Measurements from ENCODE around the gene CLC.
"Not testable (repeated sequence)": the region's sequence is repeated elsewhere in the genome, so short reads cannot be mapped to it uniquely, and the experiment has no call there.

Gene CLC

DNA sequence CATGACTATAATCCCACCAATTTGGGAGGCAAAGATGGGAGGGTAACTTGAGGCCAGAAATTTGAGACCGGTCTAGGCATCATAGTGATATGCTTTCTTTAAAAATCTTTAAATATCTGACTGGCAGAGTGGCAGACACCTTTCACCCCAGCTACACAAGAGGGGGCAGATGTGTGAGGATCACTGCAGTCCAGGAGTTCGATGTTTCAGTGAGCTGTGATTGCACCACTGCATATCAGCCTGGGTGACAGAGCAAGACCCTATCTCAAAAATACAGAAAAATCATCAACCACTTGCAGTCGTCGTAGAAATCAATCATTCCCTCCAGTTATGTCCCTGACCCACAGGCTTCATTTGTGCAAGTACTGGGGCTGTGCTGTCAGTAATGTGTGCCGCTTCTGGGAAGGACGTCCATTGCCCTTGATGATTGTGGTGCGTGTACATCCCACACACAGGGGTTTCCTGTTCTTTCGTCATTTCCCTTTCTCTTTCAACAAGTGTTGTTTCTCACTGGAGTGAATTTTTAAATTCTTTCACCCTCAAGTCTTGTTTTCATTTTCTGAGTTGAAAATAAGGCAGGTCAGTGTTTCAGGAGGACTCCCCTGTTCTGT lies 32.1 kb downstream of the CLC start:
- H3K27me3 Mint-ChIP-seq = peaks cover 15% of the 10 kb centered on the region
- ATAC-seq (peak; percentile 82), DNase-seq (peak; percentile 12 to 42)
- H3K4me1 Mint-ChIP-seq = peaks cover 31% of the 10 kb centered on the region
- H3K27ac Mint-ChIP-seq = peak overlapping the region; percentile 89
- peaks cover 5 to 7% of the 10 kb centered on the region in 2 donors for H3K9me3 Mint-ChIP-seq
- peak overlapping the region; percentile 28 to 44 for H3K4me3 Mint-ChIP-seq

DNA sequence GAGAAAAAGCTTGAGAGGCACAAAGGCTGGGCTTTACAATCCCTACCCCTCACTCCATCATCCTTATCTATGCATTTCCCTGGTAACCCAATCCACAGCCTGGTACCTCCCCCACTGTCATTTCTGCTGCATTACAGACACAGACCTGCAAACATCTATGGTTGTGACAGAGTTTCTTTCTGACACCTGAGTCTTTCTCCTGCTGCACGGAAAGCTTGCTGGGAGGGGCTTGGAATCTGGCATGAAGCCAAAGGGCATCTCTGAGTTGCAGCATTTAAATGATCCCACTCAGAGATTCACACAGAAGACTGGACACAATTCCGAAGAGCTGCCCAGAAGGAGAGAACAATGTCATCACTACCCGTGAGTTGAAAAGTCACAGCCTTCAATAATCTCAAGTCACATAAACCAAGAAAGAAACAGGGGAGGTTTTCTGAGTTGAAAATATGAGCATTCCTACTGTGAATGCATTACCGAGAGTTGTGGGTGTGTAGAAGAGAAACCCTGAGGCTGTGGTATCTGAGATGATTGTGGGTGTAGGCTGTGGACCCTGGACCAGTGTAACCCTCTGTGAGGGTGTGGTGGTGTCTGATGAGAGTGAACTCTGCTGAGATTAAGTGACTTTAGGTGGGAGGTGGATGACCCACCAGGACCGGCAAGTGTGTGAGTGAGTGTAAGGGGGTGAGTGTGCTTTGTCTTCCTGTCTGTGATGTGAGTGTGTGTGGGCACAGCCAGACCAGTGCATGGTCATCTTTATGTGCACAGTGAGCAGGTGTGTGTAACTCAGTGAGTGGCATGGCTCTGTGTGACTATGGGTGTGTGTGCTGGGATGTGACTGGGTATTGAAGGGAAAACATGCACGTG lies 33.4 kb downstream of the CLC start, which contains the start of gene LGALS14:
TSS of gene LGALS14 (plus strand) at position 301 of the 864 bp plus-strand sequence. CDS start at position 349, 48 bp downstream.
- Mint-ChIP-seq H3K27ac (peak within 1 kb of the TSS; percentile 29 to 89), H3K4me3 (peak within 1 kb of the TSS; percentile 39 to 44), H3K27me3 (peaks cover 23% of the 10 kb centered on the region), H3K4me1 (peaks cover 31% of the 10 kb centered on the region), H3K9me3 (peaks cover 5 to 7% of the 10 kb centered on the region in 2 donors)
- DNase-seq (no peak), ATAC-seq (peak; percentile 86)

- ATAC-seq (no peak), DNase-seq (no peak)
- Mint-ChIP-seq H3K4me3 (no peak overlapping the region), H3K9me3 (peaks cover 0 to under 1% of the 10 kb centered on the region in 2 donors), H3K27me3 (peaks cover 50% of the 10 kb centered on the region), H3K27ac (no peak overlapping the region), H3K4me1 (peaks cover 24% of the 10 kb centered on the region)
Observed at GRCh38 chr19:39701291-39701690, 36.5 kb downstream of the CLC start.

DNA sequence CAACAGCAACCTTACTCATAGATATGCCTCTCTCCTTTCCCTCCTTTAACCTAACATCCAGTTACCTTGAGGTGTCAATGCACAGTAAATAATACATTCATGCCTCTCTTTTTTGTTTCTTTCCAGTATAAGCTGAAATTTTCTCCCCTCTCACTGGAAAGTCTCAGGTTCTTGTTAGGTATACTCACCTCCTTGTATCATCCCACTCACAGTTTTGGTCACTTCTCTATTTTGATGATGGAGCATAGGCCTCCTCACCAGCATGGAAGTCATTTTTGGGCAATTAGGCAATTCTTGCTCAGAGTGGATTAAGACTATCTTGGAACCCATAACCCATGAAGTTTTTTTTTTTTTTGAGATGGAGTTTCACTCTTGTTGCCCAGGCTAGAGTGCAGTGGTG lies 39.3 kb downstream of the CLC start:
- H3K9me3 Mint-ChIP-seq = no peaks in the 10 kb centered on the region
- no peak overlapping the region for H3K27ac Mint-ChIP-seq
- no peak for ATAC-seq
- peaks cover 62% of the 10 kb centered on the region for H3K27me3 Mint-ChIP-seq
- DNase-seq = no peak
- no peaks in the 10 kb centered on the region for H3K4me1 Mint-ChIP-seq
- no peak overlapping the region for H3K4me3 Mint-ChIP-seq

GRCh38 chr19:39696387-39696786 lies 41.4 kb downstream of the CLC start:
- ATAC-seq = no peak
- H3K27me3 Mint-ChIP-seq = peaks cover 73% of the 10 kb centered on the region
- no peak for DNase-seq
- H3K9me3 Mint-ChIP-seq = no peaks in the 10 kb centered on the region
- H3K4me3 Mint-ChIP-seq = no peak overlapping the region
- H3K4me1 Mint-ChIP-seq = no peaks in the 10 kb centered on the region
- H3K27ac Mint-ChIP-seq = no peak overlapping the region

DNA sequence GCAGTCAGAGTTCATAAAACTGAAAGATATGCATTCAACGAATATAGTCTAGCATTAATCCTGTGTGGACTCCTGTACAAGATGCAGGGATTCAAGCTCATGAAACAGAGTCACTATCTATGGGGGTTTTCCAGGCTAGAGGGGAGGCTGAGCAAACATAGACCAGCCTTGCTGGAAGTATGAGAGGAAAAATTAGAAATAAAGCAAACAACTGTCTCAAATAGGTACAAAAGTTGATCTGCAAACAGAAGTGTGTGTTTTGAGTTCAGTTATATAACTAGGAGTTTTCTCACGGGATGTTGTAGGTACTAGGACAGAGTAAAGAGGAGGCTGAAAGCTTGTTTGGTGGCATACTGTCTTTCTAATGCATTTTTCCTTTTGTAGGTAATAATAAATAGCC lies 42.1 kb downstream of the CLC start:
- DNase-seq = no peak
- ATAC-seq = no peak
- Mint-ChIP-seq H3K27ac (no peak overlapping the region), H3K27me3 (peaks cover 74% of the 10 kb centered on the region), H3K4me3 (no peak overlapping the region), H3K9me3 (no peaks in the 10 kb centered on the region), H3K4me1 (no peaks in the 10 kb centered on the region)

DNA sequence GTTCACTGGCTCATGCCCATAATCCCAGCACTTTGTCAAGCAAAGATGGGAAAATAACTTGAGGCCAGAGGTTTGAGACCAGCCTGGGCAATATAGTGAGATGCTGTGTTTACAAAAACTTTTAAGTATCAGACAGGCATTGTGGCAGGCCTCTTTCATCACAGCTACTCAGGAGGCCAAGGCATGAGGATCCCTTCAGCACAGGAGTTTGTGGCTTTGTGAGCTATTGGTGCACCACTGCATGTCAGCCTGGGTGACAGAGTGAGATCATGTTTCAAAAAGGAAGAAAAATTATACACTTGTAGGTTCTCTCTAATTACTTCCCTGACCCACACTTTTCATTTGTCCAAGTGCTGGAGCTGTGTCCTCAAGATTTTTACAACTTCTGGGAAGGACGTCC lies 45.0 kb downstream of the CLC start:
- H3K9me3 Mint-ChIP-seq = no peaks in the 10 kb centered on the region
- no peak overlapping the region for H3K4me3 Mint-ChIP-seq
- peaks cover 66% of the 10 kb centered on the region for H3K27me3 Mint-ChIP-seq
- no peaks in the 10 kb centered on the region for H3K4me1 Mint-ChIP-seq
- ATAC-seq (no peak), DNase-seq (no peak)
- H3K27ac Mint-ChIP-seq = peak overlapping the region in 1 of 2 donors; percentile 36

DNA sequence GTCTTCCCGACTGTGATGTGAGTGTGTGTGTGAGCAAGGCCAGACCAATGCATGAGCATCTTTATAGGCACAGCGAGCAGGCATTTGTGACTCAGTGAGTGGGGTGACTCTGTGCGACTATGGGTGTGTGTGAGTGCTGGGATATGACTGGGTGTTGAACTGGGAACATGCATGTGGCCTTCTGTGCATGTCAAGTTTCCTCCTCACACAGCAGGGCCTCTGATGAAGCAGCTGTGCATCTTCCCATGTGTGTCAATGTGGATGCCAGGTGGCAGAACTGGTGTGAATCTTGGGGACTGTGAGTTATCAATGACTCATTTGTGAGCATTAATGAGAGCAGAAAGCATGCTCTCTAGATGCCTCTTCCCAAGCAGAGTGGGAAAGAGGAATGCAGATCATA lies 45.7 kb downstream of the CLC start:
- no peak for ATAC-seq
- H3K27ac Mint-ChIP-seq = no peak overlapping the region
- DNase-seq = no peak

DNA sequence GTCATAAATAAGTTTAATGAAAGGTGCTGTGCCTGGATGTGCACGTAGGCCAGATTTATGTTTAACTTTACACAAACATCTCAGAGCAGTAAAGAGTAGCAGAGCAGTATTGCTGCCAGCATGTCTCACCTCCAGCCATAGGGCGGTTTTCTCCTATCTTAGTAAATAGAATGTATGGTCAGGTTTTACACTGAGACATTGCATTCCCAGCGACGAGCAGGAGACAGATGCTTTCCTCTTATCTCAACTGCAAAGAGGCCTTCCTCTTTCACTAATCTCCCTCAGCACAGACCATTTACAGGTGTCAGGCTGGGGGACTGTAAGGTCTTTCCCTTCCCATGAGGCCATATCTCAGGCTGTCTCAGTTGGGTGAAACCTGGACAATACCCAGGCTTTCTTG lies 49.2 kb downstream of the CLC start:
- H3K9me3 Mint-ChIP-seq, DNase-seq, ATAC-seq, H3K27ac Mint-ChIP-seq, H3K4me3 Mint-ChIP-seq, H3K4me1 Mint-ChIP-seq: not testable (repeated sequence)
- peaks cover 41% of the 10 kb centered on the region for H3K27me3 Mint-ChIP-seq

More for the DNA sequence above, 45.7 kb downstream of the CLC start:
- Mint-ChIP-seq H3K4me3 (no peak overlapping the region), H3K4me1 (no peaks in the 10 kb centered on the region), H3K9me3 (no peaks in the 10 kb centered on the region), H3K27me3 (peaks cover 61% of the 10 kb centered on the region)

DNA sequence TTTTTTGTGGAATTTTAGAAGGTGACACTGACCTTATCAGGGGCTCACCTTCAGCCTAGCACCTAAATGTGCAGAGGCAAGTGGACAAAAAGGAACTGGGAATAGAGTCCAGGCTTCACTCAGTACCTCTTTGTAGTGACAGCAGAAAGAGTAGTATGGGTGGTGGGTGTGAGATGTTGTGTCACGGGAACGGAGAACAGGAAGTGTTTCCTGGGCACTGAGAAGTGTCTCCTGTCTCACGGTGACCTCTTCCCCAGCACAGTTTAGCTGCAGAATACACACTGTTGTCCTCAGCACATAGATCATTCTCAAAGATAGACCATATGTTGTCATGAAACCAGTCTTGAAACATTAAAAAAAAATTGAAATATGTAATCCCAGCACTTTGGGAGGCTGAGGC lies 51.1 kb downstream of the CLC start:
- no peak for DNase-seq
- Mint-ChIP-seq H3K4me3 (no peak overlapping the region), H3K9me3 (no peaks in the 10 kb centered on the region), H3K27ac (no peak overlapping the region), H3K27me3 (peaks cover 29% of the 10 kb centered on the region), H3K4me1 (no peaks in the 10 kb centered on the region)
- ATAC-seq = no peak

- no peak overlapping the region for H3K27ac Mint-ChIP-seq
Observed at GRCh38 chr19:39684267-39684666, 53.6 kb downstream of the CLC start.

GRCh38 chr19:39681416-39681815 lies 56.4 kb downstream of the CLC start:
- Mint-ChIP-seq H3K9me3 (no peaks in the 10 kb centered on the region), H3K27me3 (peaks cover 6% of the 10 kb centered on the region), H3K27ac (no peak overlapping the region), H3K4me3 (no peak overlapping the region), H3K4me1 (peaks cover 25% of the 10 kb centered on the region)
- no peak for DNase-seq
- no peak for ATAC-seq

More at GRCh38 chr19:39684267-39684666, 53.6 kb downstream of the CLC start:
- H3K9me3 Mint-ChIP-seq = no peaks in the 10 kb centered on the region
- H3K4me1 Mint-ChIP-seq = peaks cover 10% of the 10 kb centered on the region
- DNase-seq (no peak), ATAC-seq (no peak)
- H3K4me3 Mint-ChIP-seq = no peak overlapping the region
- peaks cover 6% of the 10 kb centered on the region for H3K27me3 Mint-ChIP-seq
